ENCODE results near the gene LRRFIP1. TPM values are rescaled to one million over a fixed set of nuclear protein-coding genes. Genes with fewer than 3 reads are reported as not detected.

The LRRFIP1 gene
- total and polyA plus RNA-seq, 2 donors (not counting 3 experiments of a cell fraction or from before 2014, with no cell fraction given) = 39.2 to 179 TPM

DNA sequence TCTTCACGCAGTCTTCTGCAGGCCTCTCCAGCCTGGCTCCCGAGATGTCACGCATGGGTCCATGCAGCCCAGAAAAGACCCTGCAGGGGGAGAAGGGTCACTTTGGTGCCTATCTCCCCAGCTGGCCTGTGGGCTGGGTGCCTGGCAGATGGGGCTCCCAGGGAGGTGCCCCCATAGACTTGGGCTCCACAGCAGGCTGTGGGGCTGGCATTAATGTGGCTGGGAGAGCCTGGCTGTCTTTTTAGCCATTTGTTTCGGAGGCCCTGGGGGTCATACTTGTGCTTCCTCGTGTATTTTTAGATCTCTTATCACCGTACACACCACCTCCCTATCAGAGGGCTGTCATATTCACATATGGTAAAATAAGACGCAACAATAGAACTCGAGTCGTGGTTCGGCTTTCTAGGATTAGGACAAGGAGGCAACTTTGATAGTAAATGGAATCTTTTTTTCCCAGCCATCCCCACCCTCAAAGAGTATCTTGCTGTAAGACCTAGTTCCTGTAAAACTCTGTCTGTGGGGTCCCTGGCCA is 74.5 kb downstream of the LRRFIP1 start:
- H2AFZ ChIP-seq (ENCODE audit: low read depth, low read length) = no peak overlapping the region
- peak overlapping the region; percentile 67 for H3K27ac ChIP-seq (ENCODE audit: insufficient read depth, low read depth, low read length)
- peak overlapping the region; percentile 35 for H3K9ac ChIP-seq (replicated peaks; ENCODE audit: extremely low read depth, insufficient read depth, low read length)
- no peaks in the 10 kb centered on the region for H3K9me3 ChIP-seq (replicated peaks; ENCODE audit: control insufficient read depth, insufficient read depth, low read length)
- H3K36me3 ChIP-seq (ENCODE audit: control insufficient read depth in 2 of 2, extremely low read depth in 1 of 2, insufficient read depth in 2 of 2, low read length in 2 of 2) = no peaks in the 10 kb centered on the region
- H3K27me3 ChIP-seq (ENCODE audit: control insufficient read depth in 2 of 2, insufficient read depth in 2 of 2, low read length in 2 of 2) = no peaks in the 10 kb centered on the region
- POLR2A ChIA-PET = interaction anchor here (1.2 kb wide), 1 partner anchor 15 kb away, joined by 3 read pairs; no protein-coding TSS in a partner anchor
- H3K4me1 ChIP-seq (ENCODE audit: control insufficient read depth, extremely low read depth, insufficient read depth, low read length) = peaks cover 72% of the 10 kb centered on the region
- BruUV-seq (replicated peaks) = no TSS peak
- H3K4me3 ChIP-seq (replicated peaks in 1 of 3; ENCODE audit: insufficient read depth in 1 of 3, low read depth in 1 of 3, low read length in 3 of 3) = no peak overlapping the region
- peaks cover 96% of the 10 kb centered on the region for H3K79me2 ChIP-seq (ENCODE audit: control insufficient read depth, insufficient read depth, low read length)
- no peaks in the 10 kb centered on the region for H3K9me1 ChIP-seq (replicated peaks; ENCODE audit: control insufficient read depth, extremely low read depth, insufficient read depth, low read length)
- TF ChIP-seq POLR2A (IDR thresholded peaks at IDR 0.05; ENCODE audit: low read depth, low read length) (no peak), MYC (IDR thresholded peaks at IDR 0.05; ENCODE audit: low read depth, low read length) (no peak), GATA2 (IDR thresholded peaks at IDR 0.05; ENCODE audit: insufficient read depth, insufficient read length, low read depth, low read length) (no peak), EZH2 (IDR thresholded peaks at IDR 0.05; ENCODE audit: borderline replicate concordance, low read depth, low read length, severe bottlenecking) (no peak), JUN (IDR thresholded peaks at IDR 0.05; ENCODE audit: borderline replicate concordance, insufficient read depth, insufficient read length, low read depth) (no peak), FOS (IDR thresholded peaks at IDR 0.05; ENCODE audit: borderline replicate concordance, insufficient read depth, low read length) (no peak)
- TF ChIP-seq, protein P1, sequence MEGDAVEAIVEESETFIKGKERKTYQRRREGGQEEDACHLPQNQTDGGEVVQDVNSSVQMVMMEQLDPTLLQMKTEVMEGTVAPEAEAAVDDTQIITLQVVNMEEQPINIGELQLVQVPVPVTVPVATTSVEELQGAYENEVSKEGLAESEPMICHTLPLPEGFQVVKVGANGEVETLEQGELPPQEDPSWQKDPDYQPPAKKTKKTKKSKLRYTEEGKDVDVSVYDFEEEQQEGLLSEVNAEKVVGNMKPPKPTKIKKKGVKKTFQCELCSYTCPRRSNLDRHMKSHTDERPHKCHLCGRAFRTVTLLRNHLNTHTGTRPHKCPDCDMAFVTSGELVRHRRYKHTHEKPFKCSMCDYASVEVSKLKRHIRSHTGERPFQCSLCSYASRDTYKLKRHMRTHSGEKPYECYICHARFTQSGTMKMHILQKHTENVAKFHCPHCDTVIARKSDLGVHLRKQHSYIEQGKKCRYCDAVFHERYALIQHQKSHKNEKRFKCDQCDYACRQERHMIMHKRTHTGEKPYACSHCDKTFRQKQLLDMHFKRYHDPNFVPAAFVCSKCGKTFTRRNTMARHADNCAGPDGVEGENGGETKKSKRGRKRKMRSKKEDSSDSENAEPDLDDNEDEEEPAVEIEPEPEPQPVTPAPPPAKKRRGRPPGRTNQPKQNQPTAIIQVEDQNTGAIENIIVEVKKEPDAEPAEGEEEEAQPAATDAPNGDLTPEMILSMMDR (IDR thresholded peaks at IDR 0.05; ENCODE audit: extremely low read depth in 1 of 2, insufficient read depth in 1 of 2, low read depth in 1 of 2, low read length in 2 of 2) = no peak
- TF ChIP-seq, protein P2, sequence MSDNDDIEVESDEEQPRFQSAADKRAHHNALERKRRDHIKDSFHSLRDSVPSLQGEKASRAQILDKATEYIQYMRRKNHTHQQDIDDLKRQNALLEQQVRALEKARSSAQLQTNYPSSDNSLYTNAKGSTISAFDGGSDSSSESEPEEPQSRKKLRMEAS (IDR thresholded peaks at IDR 0.05; ENCODE audit: insufficient read depth, insufficient read length) = no peak
- peaks cover 4% of the 10 kb centered on the region for H4K20me1 ChIP-seq (replicated peaks; ENCODE audit: control insufficient read depth, extremely low read depth, insufficient read depth, low read length)
- DNase-seq (ENCODE audit: low read depth, low spot score) (no peak), FAIRE-seq (peak; percentile 8)
- H3K4me2 ChIP-seq (ENCODE audit: insufficient read depth, low read length) = peak overlapping the region; percentile 28
- dilution Hi-C loops (cut with MboI; ENCODE audit: extremely low pct_ligation_motif_present, low sequenced_read_pairs) = no loop called here
- CTCF ChIA-PET = interaction anchor here (1.1 to 4.1 kb wide), 9 partner anchors 8 to 189 kb away, joined by 3 to 40 read pairs (median 7); no protein-coding TSS in a partner anchor
- intact Hi-C loops (cut with micrococcal nuclease) = loop anchor here (2.0 kb wide), 4 partner anchors 13 to 43 kb away; no protein-coding TSS in a partner anchor

All from endothelial cell of umbilical vein (primary cell).